ENCODE results near the gene WDR64. TPM values are rescaled to one million over a fixed set of nuclear protein-coding genes. Genes with fewer than 3 reads are reported as not detected.
"Not testable (repeated sequence)": the region's sequence is repeated elsewhere in the genome, so short reads cannot be mapped to it uniquely, and the experiment has no call there.

WDR64 gene
- total and polyA plus RNA-seq, 8 donors, result 0.17 to 0.33 (median 0.28) TPM; not detected in 3

GRCh38 chr1:241822846-241823245, 170.8 kb downstream of the WDR64 start:
- H3K27ac ChIP-seq, result no peak overlapping the region
- no peaks in the 10 kb centered on the region for H3K9me3 ChIP-seq
- TF ChIP-seq CTCF (IDR thresholded peaks at IDR 0.05), result no peak
- intact Hi-C loops (cut with DNase I), result loop anchor here in 1 of 2 donors (10.0 kb wide), 1 partner anchor 288 kb away; the partner anchor contains the start of gene KMO
- ATAC-seq (no peak), DNase-seq (no peak)
- no peaks in the 10 kb centered on the region for H3K27me3 ChIP-seq
- no peaks in the 10 kb centered on the region for H3K36me3 ChIP-seq
- H3K4me3 ChIP-seq, result no peak overlapping the region
- no peaks in the 10 kb centered on the region for H3K4me1 ChIP-seq

GRCh38 chr1:241823925-241824324, 171.8 kb downstream of the WDR64 start:
- Histone ChIP-seq H3K4me3 (no peak overlapping the region), H3K27ac (no peak overlapping the region), H3K27me3 (no peaks in the 10 kb centered on the region), H3K36me3 (no peaks in the 10 kb centered on the region), H3K4me1 (no peaks in the 10 kb centered on the region), H3K9me3 (no peaks in the 10 kb centered on the region)
- no peak for DNase-seq
- intact Hi-C loops (cut with DNase I), result loop anchor here in 1 of 2 donors (10.0 kb wide), 1 partner anchor 289 kb away; the partner anchor contains the start of gene KMO
- ATAC-seq, result no peak
- TF ChIP-seq CTCF (IDR thresholded peaks at IDR 0.05), result no peak

GRCh38 chr1:241825581-241825980, 173.5 kb downstream of the WDR64 start:
- no peak overlapping the region for H3K27ac ChIP-seq
- no peaks in the 10 kb centered on the region for H3K36me3 ChIP-seq
- no peaks in the 10 kb centered on the region for H3K4me1 ChIP-seq
- intact Hi-C loops (cut with DNase I), result loop anchor here in 1 of 2 donors (10.0 kb wide), 1 partner anchor 291 kb away; the partner anchor contains the start of gene KMO
- no peak for TF ChIP-seq CTCF (IDR thresholded peaks at IDR 0.05)
- no peak overlapping the region for H3K4me3 ChIP-seq
- no peaks in the 10 kb centered on the region for H3K27me3 ChIP-seq
- no peak for DNase-seq
- ATAC-seq, result no peak
- no peaks in the 10 kb centered on the region for H3K9me3 ChIP-seq

- H3K27me3 ChIP-seq, H3K36me3 ChIP-seq, H3K9me3 ChIP-seq, H3K4me3 ChIP-seq, DNase-seq, H3K27ac ChIP-seq, H3K4me1 ChIP-seq, ATAC-seq: not testable (repeated sequence)
- intact Hi-C loops (cut with DNase I), result loop anchor here in 1 of 2 donors (10.0 kb wide), 1 partner anchor 292 kb away; the partner anchor contains the start of gene KMO
These were observed 174.5 kb downstream of the WDR64 start for GRCh38 chr1:241826613-241827012.

GRCh38 chr1:241827264-241827663, 175.2 kb downstream of the WDR64 start:
- no peak for ATAC-seq

More at GRCh38 chr1:241827264-241827663, 175.2 kb downstream of the WDR64 start:
- intact Hi-C loops (cut with DNase I), result loop anchor here in 1 of 2 donors (10.0 kb wide), 1 partner anchor 292 kb away; the partner anchor contains the start of gene KMO
- H3K27ac ChIP-seq, result no peak overlapping the region
- DNase-seq, result no peak
- H3K9me3 ChIP-seq, result no peaks in the 10 kb centered on the region
- no peaks in the 10 kb centered on the region for H3K4me1 ChIP-seq
- no peak overlapping the region for H3K4me3 ChIP-seq
- H3K36me3 ChIP-seq, result no peaks in the 10 kb centered on the region
- no peak for TF ChIP-seq CTCF (IDR thresholded peaks at IDR 0.05)
- H3K27me3 ChIP-seq, result peaks cover 0 to 4% of the 10 kb centered on the region in 2 donors
